Measurements from ENCODE around the gene FAM174B.
"Not testable (repeated sequence)": the region's sequence is repeated elsewhere in the genome, so short reads cannot be mapped to it uniquely, and the experiment has no call there.

Gene FAM174B

DNA sequence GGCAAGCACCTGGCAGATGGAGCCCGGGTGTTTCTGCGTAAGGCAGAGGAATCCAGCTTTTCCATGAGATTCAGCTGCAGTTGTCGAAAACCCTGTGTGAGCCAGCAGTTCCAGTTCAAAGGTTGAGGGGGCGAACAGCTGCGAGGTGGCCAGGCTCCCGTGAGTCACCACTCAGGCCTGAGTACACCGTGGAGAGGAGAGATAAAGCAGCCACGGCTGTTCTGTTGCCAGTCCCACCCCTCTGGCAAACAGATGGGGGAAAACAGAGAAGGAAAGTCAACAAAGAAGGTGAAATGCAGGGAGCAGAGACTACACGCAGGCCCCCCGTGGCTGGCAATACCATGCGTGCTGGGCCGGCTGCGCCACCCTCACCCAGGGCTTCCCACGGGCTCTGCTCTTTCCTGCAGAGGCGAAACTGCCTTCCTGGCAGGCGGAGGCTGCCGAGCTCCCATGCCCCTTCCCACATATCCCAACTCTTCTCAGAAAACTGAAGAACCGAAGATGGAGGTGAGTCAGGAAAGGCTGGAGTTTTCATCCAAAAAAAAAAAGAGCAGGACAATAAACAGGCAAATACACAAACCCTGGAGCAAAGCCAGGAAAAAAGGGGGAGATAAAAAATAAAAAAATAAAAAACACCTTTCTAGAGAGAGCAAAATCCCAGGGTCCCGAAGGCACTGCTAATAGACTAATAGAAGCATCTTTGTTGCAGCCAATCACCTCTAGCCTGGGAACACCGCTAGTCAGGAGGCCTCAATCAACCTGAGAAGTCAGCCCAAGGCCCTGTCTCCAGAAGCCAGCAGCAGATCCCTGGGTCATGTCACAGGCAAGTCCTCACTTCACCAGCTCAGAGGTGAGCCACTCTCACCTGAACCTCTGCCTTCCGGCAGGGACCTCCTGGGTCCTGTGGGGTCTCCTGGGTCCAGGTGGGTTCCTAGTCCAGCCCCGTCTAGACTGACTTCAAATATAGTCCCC, 37.7 kb downstream of the FAM174B start:
- no peak for DNase-seq

DNA sequence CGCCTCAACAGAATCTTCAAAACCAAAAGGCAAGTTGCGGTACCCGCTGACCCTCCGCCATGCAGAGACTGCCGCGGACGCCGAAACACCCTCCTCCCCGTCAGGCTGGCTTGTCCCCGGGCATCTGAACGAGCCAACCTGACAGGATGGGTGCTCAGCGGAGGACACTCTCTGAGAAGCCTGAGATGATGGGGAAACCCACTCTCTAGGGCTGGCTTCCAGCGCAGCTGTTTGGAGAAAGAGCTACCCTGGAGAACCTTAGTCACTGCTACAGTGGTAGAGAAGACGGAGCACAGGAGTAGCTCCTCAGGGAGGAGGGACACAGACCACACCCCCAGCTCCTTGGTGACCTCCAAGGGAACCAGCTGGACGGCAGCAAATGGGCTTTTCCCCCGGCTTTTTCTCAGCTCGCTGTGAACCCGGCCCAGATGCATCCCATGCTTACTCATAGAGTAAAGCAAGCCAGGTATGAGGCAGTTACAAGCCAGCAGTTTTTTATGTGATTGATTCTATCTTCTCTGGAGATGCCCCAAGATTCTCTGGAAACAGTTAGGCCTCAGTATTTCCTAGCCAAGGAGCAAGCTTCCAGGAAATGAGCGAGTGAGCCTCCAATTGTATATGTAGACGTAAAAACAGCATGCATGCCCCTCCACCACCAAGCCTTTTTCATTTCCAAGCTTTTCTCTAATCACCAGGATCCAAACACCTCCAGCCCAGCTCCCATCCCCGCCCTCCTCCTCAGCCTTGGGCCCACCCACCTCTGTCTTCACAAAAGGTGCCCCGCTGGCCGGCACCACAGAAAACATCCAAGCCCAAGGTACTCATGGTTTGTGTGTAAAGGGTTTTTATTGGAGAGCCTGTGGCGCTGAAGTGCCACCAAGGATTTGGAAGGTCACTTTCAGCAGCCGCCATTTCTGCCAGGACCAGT, 38.7 kb downstream of the FAM174B start:
- no peak for DNase-seq

DNA sequence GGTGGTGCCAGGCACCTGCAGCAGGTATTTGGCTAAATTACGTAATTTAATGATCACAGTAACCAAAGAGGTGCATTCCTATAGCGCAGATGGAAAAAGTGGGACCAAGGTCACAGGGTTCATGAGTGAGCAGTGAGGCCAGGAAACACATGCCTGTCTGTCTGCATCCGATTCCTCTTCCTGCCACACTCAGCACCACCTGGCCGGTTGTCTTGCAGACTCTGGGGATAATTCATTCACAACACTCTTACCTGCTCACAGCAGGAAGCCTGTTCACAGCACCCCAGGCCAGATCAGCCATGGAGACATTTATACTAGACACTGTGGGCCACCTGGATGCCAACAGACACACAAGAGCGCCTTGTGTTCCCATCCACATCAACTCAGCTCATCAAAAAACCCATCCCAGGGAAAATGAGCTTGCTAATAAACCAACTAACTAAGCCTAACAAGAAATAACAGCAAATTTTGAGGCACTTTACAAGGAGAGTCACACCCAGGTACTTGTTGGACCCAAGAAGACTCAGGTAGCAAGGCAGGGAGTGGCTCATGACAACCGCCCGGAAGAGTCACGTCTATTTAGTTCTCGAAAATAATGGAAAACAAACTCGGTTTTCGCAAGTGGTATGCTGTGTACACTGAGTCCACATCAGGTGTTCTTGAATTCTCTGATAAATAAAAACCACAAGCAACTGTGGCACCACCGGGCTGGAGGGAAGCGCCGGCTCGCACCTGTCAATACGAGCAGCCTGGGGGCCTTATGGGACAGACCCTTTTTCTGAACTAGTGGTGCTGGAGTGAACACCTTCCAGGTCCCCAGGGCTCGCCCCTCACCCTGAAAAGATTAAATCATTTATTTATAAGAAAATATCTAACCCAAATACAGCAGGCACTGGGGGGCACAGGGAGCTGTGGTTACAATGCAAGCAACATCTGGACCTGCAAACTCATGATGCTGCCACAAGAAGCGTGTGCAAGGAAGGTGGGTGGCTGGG, 40.5 kb downstream of the FAM174B start:
- DNase-seq, result no peak

DNA sequence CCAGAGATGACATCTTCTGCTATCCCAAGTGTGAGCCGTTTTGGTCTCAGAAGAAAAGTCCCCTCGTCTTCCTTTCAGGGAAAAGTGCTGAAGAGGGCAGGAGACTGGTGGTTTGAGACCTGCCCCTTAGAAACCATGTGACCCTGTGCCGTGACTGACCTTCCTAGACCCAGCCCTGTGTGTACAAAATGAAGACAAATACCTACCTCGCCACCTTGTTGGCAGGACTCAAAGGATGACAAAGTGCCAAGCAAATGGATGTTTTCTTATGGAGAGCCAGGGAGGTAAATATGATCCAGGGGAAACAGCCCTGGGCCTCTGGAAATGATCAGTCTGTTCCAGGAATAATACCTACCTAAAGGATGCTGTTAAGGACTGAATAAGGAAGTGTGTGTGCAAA, 41.3 kb downstream of the FAM174B start:
- no peak for DNase-seq

DNA sequence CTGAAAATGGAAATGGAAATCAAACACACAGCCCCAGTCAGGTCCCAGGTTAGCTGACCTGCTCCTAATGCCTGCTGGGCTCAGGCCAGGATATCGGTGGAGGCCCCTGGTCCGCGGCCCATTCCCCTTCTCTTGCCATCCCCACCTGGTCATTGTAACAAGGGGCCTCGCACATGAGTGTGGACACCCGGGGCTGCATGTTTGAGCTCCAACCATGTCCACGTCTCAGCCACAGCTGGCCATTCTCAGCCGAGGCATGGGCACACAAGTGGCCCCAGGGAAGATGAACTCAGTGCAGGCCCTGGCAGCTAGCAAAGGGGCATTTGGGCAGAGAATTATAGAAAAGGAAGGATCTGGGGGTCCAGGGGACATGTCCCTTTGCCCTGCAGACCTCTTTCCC, 41.7 kb downstream of the FAM174B start:
- no peak for DNase-seq

DNA sequence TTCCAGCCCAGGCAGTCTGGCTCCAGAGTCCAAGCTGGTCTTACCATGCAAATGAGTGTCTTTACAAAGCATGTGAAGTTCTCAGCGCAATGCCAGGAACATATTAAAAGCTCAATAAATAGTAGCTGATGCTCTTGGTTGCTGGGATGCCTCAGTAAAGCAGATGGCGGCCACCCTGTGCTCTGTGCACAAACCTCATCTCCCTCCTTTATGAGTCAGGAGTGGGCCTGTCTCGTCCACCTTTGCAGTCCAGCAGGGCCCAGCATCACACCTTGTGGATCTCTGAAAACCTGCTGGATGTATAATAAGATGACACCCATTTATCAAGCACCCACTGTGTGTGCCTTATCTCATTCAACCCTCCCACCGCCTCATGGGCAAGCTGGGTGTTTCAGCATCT, 42.7 kb downstream of the FAM174B start:
- peak in 1 of 2 experiments; percentile 14 for DNase-seq

DNA sequence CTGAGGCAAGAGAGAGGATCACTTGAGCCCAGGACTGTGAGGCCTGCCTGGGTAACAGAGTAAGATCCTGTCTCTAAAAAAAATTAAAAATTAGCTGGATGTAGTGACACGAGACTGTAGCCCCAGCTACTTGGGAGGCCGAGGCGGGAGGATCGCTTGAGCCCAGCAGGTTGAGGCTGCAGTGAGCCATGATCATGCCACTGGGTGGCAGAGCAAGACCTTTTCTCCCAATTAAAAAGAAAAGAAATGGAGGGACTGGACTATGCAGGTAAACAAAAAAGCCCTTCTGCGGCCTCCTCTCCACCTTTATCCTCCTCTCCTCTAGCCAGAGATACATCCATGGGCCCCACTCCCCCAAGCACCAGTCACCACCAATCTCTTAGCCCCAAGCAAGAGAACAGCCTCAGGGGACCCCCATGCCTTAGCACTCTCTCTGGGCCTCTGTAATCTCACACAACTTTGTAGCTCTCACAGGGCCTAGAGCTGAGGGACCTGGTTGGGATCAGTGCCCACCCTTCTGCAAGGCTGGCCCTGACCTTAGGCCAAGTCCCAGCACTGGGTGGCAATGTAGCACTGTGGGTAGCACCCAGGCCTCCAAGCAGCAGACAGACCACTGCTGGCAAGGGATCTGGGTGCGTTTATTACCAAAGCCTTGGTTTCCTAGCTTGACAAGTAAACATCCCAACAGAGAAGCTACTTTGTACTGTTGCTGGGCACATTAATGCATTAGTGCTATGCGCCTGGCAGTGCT, 43.4 kb downstream of the FAM174B start:
- no peak for DNase-seq

DNA sequence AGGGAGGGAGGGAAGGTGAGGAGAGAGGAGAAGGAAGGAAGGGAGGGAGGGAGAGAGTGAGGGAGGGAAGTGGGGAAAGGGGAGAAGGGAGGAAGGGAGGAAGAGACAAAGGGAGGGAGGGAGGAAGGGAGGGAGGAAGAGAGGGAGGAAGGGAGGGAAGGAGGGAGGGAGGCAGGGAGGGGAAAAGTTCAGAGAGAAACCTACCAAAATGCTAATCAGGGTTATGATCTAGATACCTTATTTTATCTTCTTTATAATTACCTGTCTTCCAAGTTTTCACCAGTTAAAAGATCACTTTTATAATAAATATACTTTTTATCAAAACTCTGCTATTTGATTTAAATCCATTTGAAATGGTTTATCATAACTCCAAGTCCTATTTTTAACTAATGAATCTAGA, 44.4 kb downstream of the FAM174B start:
- DNase-seq, result no peak

DNA sequence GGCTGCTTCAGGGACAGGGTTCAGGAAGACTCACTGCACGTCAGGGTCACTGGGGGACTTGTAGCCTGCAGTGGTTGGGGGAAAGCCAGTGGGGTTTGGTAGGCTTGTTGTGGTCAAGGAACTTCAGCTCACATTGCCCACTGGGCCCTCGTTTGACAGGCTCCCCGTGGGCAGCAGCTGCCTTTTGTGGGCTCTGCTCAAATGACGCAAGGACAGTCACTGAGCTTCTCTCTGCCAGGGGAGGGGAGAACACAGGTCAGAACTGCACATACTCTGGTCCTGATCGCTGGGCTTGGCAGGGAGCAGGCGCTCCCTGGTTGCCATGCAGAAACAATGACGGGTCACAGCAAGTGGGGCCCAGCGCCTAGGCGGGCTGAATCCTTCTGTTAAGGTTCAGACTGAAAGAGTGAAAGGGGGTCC, 45.5 kb downstream of the FAM174B start:
- no peak for DNase-seq

DNA sequence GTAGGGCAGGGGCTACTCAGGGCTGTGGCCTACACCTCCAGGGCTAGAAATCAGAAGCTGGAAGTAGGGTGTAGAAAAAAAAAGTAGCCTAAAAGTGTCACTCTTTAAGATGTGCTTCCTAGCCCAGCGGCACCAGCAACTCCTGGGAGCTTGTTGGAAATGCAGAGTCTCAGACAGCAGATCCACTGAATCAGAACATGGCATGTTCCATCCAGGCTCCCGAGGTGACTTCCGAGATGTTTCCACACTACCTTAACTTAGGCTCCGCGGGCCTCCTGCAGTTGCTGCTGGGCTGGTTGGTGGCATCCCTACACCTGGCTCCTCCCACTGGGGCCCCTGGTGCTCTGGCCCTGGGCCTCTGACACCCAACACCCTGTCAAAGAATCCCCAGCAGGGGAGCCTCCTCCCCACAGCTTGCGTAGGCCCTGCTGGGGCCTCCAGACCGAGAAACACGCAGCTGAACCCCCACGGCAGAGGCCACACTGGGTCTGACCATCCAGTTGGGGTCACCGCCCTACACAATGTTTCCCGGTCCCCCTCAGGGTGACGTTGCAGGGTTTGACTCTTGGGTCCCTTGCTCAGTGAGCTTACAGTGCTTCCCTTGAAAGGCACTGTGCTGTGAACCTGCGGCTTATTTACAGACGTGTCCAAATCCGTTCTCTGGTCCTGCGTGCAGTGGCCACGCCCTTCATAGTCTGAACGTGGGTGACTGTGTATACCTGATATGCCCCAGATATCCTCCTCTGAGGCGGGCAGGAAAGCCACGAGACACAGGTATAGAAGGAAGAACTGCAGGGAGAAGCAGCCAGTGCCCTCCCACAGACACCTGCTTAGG, 46.5 kb downstream of the FAM174B start:
- DNase-seq, result no peak

DNA sequence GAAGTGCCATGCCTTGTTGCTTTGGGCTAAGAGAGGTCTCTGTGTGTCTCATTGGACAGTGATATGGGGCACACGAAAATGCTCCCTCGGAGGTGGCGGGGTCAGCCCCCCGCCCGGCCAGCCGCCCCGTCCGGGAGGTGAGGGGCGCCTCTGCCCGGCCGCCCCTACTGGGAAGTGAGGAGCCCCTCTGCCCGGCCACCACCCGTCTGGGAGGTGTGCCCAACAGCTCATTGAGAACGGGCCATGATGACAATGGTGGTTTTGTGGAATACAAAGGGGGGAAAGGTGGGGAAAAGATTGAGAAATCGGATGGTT, 48.8 kb downstream of the FAM174B start:
- not testable (repeated sequence) for DNase-seq

DNA sequence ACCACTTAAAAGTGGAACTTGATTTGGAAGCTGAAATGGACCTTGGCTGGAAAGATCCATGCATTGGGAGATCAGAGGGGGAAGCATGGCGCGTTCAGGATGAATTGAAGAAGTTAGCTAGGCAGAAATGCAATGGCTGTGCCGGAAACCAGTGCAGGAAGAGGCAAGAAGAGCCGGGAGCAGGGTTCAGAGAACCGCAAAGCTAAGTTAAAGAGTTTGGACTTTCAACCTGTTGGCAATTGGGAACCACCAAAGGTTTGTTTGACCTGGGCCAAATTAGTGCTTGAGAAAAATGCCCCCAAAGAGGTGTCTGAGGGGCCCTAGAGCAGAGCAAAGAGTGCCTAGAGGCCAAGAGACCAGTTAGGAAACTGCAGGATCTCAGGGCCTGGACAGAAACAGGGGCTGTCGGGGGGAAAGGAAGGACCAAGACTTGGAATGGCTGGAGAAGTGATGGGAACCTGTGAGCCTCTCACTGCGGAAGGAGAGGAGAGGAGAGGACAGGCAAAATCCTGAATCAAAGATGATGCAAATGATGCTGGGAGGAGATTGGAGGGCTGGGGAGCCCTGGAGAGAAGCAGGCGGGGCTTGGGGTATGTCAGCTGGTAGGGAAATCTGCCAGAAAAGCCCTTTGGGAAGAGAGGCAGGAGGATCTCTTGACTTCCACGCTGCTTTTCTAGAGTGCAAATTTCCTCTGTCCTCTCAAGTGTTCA, 49.3 kb downstream of the FAM174B start:
- DNase-seq, result peak in 1 of 2 experiments; percentile 32

DNA sequence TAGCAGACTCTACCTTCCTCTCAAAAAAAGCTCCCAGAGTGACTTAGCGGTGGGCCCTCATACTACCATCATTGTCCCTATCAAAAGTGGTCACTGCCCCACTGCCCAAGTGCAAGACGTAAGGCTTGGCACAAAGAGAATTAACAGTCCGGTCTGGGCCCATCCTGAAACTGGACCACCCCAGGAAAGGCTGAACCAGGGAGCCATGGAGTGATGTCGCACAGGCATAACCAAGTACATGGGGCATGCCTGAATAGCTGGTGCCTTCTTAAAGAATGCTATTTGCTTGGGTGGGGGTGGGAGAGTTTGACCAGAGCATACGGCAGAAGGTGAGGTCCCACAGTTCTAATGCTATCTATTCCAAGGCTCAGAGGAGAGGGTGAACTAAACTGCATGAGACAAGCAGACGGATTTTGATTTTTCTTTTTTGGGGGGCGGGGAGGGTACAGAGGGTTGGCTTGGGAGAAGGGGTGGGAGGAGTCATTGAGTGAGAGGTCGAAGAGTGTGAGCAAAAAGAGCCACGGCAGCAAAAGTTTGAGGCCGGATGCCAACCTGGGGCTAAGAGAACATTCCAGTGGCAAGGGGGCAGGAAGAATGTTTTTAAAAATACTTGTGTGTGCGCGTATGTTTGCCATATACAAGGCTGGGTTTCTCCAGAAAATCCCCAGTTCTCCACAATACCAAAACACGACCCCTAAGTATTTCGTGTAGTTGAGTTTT, 50.2 kb downstream of the FAM174B start:
- no peak for DNase-seq

DNA sequence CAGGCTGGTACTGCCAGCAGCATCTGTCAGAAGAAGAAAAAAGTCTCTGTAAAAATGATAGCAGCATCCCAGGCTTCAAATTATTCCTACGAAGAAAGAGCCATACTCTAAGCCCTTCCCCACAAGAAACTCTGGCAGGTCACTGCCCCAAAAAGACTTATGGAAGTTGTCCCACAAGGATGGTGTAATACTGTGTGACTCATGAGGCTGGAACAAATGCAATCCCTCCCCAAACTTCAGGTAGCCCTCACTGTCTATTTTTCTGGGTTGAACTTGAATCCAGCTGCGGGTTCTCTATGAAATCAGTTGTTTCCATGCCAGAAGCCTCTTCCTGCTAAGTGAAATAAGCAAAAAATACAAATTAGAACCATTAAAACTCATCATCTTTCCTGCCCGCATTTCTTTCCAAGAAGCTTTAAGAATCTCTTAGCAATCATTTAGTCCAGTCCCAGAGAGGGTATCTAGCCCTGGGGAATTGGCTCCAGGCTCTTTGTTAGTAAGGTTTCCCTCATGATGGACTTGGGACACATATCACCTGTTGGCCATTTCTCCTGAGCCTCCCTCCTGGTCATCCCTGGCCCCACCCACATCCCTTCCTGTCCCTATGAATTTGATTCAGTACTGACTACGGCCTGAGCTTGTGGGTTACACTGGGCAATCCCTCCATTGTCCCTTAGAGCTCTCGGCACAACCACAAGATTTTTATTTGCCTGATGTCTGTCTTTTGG, 51.7 kb downstream of the FAM174B start:
- no peak for DNase-seq

DNA sequence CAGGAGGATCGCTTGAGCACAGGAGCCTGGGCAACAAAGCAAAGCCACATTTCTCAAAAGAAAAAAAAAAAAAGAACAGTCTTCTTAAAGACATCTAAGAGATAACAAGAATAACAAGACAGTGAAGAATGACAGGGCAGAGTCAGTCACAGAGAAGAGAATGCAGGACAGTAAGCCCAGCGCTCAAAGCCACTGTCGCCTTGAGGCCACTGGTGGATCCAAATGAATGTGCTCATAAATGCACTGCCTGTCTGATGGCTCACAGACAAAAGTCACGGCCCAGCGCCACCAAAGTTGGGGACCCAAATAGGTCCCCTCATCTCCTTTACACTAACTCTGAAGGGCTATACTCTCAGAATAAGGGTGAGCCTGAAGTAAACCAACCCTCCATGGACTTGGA, 52.3 kb downstream of the FAM174B start:
- DNase-seq, result no peak

DNA sequence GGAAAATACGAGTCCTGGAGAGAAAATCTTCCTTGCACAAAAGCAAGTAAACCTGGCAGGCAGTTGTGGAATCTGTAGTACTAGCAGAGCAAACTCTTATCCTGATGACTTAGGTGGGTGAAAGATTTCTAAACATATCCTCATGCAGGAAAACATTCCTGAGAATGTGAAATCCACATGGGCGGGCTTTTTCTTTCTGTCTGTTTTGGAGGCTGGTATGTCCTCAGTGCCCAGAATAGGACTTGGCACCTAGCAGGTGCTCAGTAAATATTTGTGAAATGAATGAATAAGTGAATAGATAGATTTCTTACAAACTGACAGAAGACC, 53.3 kb downstream of the FAM174B start:
- DNase-seq, result no peak

DNA sequence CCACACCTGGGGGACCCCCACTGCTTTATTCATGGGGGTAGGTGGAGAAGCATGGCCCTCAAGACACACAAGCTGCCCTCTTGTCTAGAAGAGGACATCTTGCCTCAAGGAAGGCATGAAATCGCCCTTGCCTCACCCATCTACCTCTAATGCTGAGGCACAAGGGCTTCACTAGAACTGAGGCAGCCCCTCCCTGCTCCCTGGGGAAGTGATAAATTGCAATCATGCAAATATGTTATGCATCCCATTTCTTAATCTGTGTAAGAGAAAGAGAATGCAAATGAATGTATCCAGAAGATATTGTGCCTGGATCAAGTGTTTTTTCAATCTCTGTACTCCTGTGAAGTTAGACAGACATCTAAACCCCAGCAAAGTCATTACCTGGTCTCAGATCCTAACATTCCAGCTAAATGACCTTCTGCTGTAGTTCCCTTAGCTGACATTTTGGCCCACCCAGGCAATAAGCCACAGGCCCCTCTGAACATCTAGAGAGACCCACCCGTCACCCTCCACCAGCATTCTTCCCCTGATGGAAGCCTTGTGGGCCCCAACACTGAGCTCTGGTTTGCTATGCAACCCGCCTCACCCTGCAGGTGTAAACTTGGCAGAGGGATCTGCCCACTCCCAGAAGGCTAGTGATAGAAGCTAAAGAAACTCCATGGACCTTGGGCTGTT, 53.8 kb downstream of the FAM174B start:
- DNase-seq, result peak; percentile 6 to 10

DNA sequence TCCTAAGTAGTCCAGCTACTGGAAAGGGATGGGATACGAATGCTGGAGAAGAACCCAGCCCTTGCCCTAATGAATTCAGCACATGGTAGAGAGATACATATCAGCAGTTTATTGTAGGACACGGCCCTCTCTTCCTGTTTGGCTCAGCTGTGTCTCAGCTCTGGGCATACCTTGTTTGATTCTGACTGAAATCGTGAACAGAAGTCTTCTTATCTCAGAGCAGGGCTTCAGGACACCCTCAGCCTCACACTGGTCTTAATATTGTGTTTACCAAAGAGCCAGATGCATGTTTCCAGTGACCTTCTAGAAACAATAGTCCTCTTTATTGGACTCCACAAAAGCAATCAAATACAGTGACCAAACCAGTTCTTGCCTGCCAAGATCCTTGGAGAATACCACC, 54.7 kb downstream of the FAM174B start:
- peak; percentile 19 to 36 for DNase-seq
